GM10847 (cell line): ENCODE measurements around the gene FKRP.

Source experiments
- POLR2A ChIP-seq: IDR thresholded peaks from 2 replicates; pipeline ENCODE4 v1.6.1; 2011; ENCODE audit not compliant: insufficient read length; ENCODE audit errors: extremely low read depth

FKRP gene, protein sequence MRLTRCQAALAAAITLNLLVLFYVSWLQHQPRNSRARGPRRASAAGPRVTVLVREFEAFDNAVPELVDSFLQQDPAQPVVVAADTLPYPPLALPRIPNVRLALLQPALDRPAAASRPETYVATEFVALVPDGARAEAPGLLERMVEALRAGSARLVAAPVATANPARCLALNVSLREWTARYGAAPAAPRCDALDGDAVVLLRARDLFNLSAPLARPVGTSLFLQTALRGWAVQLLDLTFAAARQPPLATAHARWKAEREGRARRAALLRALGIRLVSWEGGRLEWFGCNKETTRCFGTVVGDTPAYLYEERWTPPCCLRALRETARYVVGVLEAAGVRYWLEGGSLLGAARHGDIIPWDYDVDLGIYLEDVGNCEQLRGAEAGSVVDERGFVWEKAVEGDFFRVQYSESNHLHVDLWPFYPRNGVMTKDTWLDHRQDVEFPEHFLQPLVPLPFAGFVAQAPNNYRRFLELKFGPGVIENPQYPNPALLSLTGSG

GRCh38 chr19:46745521-46746280 lies at the start of gene FKRP:
Gene FKRP, plus strand, starts transcription at chr19:46746057. Its CDS starts 9,394 bp downstream, at chr19:46755451.
- TF ChIP-seq POLR2A, result peak; percentile 19

DNA sequence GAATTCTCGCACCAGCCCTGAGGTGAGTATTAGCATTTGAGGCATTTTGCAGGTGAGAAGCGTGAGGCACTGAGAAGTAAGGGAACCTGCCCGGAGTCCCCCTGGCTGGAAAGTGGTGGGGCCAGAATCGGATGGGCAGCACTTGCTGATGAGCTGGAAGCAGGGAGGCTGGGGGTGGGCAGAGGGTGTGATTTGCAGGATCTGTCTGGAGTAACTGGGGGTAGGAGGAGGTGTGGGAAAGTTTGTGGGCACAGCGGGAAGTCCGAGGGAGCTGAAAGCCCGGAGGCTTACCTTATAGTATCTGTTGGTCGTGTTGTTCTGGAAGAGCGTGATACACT lies 49.0 kb upstream of the FKRP start:
- TF ChIP-seq POLR2A, result no peak

DNA sequence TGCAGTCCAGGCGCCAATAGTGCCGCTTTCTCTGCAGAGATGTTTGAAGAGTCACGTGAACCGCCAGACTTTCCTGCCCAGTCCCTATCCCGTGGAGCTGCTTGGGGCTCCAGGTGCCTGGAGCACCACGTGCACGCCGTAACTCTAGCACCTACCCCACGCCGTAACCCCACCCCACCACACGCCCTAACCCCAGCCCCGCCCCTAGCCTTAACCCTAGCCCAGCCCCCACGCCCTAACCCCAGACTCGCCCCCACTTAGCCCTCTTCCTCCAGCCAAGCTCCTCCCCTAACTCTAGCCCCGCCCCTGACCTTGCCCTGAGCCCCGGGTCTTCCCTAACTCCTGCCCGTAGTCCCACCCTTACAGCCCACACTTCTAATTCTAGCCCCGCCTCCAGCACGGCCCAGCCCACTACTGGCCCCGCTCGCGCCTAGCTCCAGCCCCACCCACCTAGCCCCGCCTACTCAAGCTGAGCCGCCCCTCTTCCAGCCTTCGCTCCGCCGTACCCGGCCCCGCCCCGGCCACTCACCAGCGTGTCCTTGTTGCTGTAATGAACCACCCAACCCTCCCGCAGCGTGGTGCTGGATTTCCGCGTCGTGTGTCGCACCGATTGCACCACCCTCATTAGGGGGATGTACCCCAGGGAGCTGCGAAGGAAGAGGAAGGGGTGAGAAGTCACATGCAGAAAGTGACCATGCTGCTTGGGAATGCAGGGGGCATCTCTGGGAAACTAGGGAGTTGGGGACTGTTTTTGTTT lies 48.5 kb upstream of the FKRP start:
- no peak for TF ChIP-seq POLR2A

GRCh38 chr19:46698395-46699321 lies 47.2 kb upstream of the FKRP start:
- no peak for TF ChIP-seq POLR2A

GRCh38 chr19:46700704-46701103 lies 45.2 kb upstream of the FKRP start:
- no peak for TF ChIP-seq POLR2A

- no peak for TF ChIP-seq POLR2A
These were observed 41.3 kb upstream of the FKRP start for GRCh38 chr19:46704379-46705076.

- no peak for TF ChIP-seq POLR2A
These were observed 35.2 kb upstream of the FKRP start for GRCh38 chr19:46710687-46711086.

- peak; percentile 38 for TF ChIP-seq POLR2A
These were observed 31.9 kb upstream of the FKRP start for GRCh38 chr19:46713781-46714443.

- TF ChIP-seq POLR2A, result no peak
These were observed 31.3 kb upstream of the FKRP start for GRCh38 chr19:46714444-46715106.

- no peak for TF ChIP-seq POLR2A
These were observed 30.3 kb upstream of the FKRP start for GRCh38 chr19:46715620-46715974.

DNA sequence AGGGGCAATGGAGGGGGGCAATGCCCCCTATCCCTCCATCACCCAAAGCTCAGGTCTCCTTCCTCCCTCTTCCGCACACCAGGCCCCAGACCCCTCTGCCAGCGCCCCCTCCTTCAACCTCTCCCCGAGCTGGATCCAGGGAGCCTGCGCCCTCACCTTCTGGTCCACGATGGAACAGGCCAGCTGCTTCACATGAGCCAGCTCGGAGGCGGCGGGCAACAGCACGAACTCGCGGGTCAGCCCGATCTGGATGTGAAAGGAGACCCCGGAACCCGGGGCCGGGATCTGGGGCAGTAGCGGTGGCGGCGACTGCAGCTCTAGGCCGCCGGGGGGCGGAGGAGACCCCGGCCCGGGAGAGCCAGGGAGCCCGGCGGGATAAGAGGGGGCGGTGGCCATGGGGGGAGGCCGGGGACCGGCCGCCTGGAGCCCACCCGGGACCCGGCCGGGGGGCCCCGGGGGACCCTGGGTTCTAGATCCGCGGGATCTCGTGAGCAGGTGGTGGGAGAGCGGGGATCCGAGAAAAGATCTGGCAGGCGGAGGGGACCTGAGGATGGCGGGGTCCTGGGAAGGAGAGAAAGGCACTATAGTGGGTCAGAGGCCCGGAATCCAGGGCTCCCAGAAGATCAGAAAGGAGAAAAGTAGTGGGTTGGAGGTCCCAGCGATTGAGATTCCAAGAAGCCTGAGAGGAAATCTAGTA lies 29.7 kb upstream of the FKRP start:
- no peak for TF ChIP-seq POLR2A

- no peak for TF ChIP-seq POLR2A
These were observed 29.2 kb upstream of the FKRP start for GRCh38 chr19:46716672-46717033.
